Measurements from ENCODE around the gene BCDIN3D. TPM values are rescaled to one million over a fixed set of nuclear protein-coding genes. Genes with fewer than 3 reads are reported as not detected.

The BCDIN3D gene
- polyA plus RNA-seq, 1 of the 3 experiments (the other 2 are of a cell fraction) = 2.3 TPM

DNA sequence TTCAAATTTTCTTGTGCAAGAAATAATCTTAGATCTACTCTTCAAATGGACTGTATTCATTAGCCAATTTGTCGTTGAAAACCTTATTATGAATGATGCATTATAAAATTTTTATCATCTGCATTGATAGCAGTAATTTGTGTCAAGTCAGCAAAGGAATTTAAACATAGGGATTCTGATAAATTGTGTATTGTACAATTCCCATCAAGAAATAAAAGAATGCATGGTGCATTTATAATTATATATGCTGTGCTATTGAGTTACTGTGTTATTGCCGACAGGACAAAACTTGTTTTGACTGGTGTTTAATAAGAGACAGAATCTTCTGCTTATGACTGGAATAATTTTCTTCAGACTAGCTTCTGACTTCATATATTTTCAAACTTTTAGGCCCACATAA is 3.1 kb upstream of the BCDIN3D start:
- H4K20me1 ChIP-seq (ENCODE audit: insufficient read depth) = no peaks in the 10 kb centered on the region
- TF ChIP-seq MXI1 (IDR thresholded peaks at IDR 0.05; ENCODE audit: low read depth, low read length) = no peak
- TF ChIP-seq TEAD4 (IDR thresholded peaks at IDR 0.05; ENCODE audit: borderline replicate concordance, insufficient read depth) = no peak
- no peak for TF ChIP-seq EZH2phosphoT487 (IDR thresholded peaks at IDR 0.05; ENCODE audit: borderline replicate concordance, low read depth)
- TF ChIP-seq GABPA (IDR thresholded peaks at IDR 0.05; ENCODE audit: low read depth) = no peak
- TF ChIP-seq IRF3 (IDR thresholded peaks at IDR 0.05; ENCODE audit: low read depth, low read length) = no peak
- TF ChIP-seq RCOR1 (IDR thresholded peaks at IDR 0.05; ENCODE audit: low read length) = no peak
- TF ChIP-seq, protein P1, sequence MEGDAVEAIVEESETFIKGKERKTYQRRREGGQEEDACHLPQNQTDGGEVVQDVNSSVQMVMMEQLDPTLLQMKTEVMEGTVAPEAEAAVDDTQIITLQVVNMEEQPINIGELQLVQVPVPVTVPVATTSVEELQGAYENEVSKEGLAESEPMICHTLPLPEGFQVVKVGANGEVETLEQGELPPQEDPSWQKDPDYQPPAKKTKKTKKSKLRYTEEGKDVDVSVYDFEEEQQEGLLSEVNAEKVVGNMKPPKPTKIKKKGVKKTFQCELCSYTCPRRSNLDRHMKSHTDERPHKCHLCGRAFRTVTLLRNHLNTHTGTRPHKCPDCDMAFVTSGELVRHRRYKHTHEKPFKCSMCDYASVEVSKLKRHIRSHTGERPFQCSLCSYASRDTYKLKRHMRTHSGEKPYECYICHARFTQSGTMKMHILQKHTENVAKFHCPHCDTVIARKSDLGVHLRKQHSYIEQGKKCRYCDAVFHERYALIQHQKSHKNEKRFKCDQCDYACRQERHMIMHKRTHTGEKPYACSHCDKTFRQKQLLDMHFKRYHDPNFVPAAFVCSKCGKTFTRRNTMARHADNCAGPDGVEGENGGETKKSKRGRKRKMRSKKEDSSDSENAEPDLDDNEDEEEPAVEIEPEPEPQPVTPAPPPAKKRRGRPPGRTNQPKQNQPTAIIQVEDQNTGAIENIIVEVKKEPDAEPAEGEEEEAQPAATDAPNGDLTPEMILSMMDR (IDR thresholded peaks at IDR 0.05) = no peak
- no peak for TF ChIP-seq NRF1 (IDR thresholded peaks at IDR 0.05; ENCODE audit: low read depth, low read length)
- TF ChIP-seq YY1 (IDR thresholded peaks at IDR 0.05; ENCODE audit: low read depth) = no peak
- TF ChIP-seq USF2 (IDR thresholded peaks at IDR 0.05; ENCODE audit: borderline replicate concordance, low read depth, low read length) = no peak
- TF ChIP-seq SIN3A (IDR thresholded peaks at IDR 0.05; ENCODE audit: borderline replicate concordance, low read depth, low read length) = no peak
- no peak for TF ChIP-seq FOSL2 (IDR thresholded peaks at IDR 0.05; ENCODE audit: borderline replicate concordance, low read depth)
- no peak for TF ChIP-seq TAF1 (IDR thresholded peaks at IDR 0.05; ENCODE audit: borderline replicate concordance, low read depth, low read length)
- no peak for TF ChIP-seq FOXM1 (IDR thresholded peaks at IDR 0.05; ENCODE audit: low read depth)
- TF ChIP-seq, protein P2, sequence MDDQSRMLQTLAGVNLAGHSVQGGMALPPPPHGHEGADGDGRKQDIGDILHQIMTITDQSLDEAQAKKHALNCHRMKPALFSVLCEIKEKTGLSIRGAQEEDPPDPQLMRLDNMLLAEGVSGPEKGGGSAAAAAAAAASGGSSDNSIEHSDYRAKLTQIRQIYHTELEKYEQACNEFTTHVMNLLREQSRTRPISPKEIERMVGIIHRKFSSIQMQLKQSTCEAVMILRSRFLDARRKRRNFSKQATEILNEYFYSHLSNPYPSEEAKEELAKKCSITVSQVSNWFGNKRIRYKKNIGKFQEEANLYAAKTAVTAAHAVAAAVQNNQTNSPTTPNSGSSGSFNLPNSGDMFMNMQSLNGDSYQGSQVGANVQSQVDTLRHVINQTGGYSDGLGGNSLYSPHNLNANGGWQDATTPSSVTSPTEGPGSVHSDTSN (IDR thresholded peaks at IDR 0.05) = no peak
- TF ChIP-seq NFIC (IDR thresholded peaks at IDR 0.05; ENCODE audit: borderline replicate concordance) = no peak
- TF ChIP-seq RAD21 (IDR thresholded peaks at IDR 0.05; ENCODE audit: low read length) = no peak
- no peak overlapping the region for H3K4me3 ChIP-seq (ENCODE audit: low read depth in 2 of 2, low read length in 1 of 2)
- no peak overlapping the region for H3K4me2 ChIP-seq
- peaks cover 23% of the 10 kb centered on the region for H3F3A ChIP-seq (replicated peaks; ENCODE audit: insufficient read depth)
- no peaks in the 10 kb centered on the region for H3K36me3 ChIP-seq (replicated peaks in 1 of 2; ENCODE audit: control insufficient read depth in 1 of 2, insufficient read depth in 2 of 2, low read length in 1 of 2)
- WGBS (ENCODE audit: low lambda C conversion rate) = 48% methylated on average over 2 of the region's 2 CpGs
- no peak overlapping the region for H3K27ac ChIP-seq (ENCODE audit: low read depth in 2 of 2, low read length in 1 of 2)
- H2AFZ ChIP-seq (ENCODE audit: low read depth) = no peak overlapping the region
- no peak for DNase-seq
- no peaks in the 10 kb centered on the region for H3K9me2 ChIP-seq
- H3K4me1 ChIP-seq (ENCODE audit: control insufficient read depth in 1 of 2, insufficient read depth in 2 of 2, low read depth in 1 of 2, low read length in 1 of 2) = peaks cover 11 to 15% of the 10 kb centered on the region in 2 experiments; a peak in 3 of 4 replicates
- ChIA-PET CTCF (interaction anchor here (1.0 to 5.5 kb wide), 6 partner anchors 8 to 224 kb away, joined by 3 to 30 read pairs (median 4); no protein-coding TSS in a partner anchor), POLR2A (no interaction called here)
- H3K27me3 ChIP-seq (ENCODE audit: insufficient read depth) = peaks cover 13% of the 10 kb centered on the region; the same call in 1 of the 2 replicates
- H3K79me2 ChIP-seq (ENCODE audit: insufficient read depth) = peaks cover 10% of the 10 kb centered on the region; the same call in 1 of the 2 replicates
- no peaks in the 10 kb centered on the region for H3K9me3 ChIP-seq
- no peak overlapping the region for H3K9ac ChIP-seq
